ACHN (cell line): ENCODE measurements around the gene ZNF662.
"Not testable (repeated sequence)": the region's sequence is repeated elsewhere in the genome, so short reads cannot be mapped to it uniquely, and the experiment has no call there.

Source experiments
- DNase-seq: peaks from one replicate; pipeline ENCODE4 v3.0.0-alpha.2; 2015
- in situ Hi-C: cut with HindIII; loops from 2 replicates; pipeline ENCODE4 v1.10.0; 2017; ENCODE audit warnings: low sequenced_read_pairs, low pct_ligation_motif_present, low pct_unique_long_range_greater_than_20kb

Gene ZNF662

DNA sequence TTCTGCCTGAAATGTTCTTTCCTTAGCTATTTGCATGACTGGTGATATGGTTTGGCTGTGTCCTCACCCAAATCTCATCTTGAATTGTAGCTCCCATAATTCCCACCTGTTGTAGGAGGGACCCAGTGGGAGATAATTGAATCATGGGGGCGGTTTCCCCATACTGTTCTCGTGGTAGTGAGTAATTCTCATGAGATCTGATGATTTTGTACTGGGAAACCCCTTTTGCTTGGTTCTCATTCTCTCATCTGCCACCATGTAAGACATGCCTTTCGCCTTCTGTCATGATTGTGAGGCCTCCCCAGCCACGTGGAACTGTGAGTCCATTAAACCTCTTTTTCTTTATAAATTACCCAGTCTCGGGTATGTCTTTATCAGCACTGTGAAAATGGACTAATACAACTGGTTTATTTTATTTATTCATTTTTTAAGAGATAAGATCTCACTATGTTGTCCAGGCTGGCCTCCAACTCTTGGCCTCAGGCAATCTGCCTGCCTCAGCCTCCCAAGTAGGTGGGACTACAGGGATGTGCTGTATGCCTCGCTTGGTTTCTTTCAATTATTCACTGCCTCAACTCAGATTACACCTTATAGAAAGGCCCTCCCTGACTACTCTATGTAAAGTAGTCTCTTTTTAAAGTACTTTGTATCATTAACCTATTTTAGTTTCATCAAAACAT is 22.6 kb upstream of the ZNF662 start:
- in situ Hi-C loops, DNase-seq: not testable (repeated sequence)

DNA sequence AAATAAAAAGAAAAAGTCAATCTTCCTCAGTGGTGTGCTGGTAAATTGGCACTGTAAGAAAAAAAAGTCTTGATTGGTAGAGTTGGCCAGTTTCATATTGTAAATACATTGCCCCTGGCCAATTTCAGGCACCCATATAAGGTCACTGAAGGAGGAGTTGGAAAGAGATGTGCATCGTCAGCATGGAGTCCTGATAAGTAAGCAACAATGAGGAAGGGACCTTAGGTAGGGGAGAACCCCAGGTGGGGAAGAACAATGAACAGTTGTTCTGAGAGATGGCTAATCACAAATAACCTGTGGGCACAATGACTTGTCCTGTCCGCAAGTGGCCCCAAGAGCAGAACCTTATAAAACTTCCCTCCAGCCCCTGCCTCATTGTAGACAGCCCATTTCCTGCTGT is 21.6 kb upstream of the ZNF662 start:
- in situ Hi-C loops, result no loop called here
- no peak for DNase-seq

DNA sequence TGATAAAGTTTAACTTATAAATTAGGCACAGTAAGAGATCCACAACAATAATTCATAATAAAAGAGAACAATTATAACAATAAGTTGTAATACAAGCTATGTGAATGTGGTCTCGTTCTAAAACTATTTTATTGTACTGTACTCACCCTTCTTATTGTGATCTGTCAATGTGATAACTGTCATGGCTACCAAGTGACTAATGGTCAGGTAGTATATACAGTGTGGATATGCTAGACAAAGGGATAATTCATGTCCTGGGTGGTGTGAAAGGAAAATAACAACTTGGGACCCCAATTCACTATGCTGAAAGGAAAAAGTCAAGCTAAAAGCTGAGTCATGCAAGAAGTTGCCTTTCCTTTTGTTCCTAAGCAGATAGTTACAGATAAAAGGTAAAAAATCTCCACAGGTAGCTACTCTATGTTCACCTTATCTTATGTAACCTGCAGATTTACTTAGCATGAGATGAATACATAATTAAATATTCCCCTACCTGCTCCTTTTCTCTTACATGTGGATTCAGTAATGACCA is 19.6 kb upstream of the ZNF662 start:
- no peak for DNase-seq
- in situ Hi-C loops, result no loop called here

DNA sequence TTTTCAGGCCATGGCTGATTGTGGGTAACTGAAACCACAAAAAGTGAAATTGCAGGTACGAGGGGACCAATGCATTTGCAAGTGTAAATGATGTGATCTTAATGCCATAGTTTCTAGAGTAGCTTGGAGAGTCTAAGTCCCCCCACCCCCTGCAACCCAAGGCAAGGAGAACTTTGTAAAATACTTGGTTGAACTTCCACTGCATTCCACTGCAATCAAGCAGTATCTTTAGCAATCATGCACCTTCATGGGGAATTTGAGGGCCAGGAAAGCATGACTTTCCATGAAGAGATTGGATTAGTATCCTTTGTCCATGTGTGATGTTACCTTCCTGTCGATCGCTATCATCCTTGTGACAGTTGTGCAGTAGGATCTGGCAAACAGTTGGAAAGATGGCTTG is 18.9 kb upstream of the ZNF662 start:
- DNase-seq, result no peak
- in situ Hi-C loops, result no loop called here

DNA sequence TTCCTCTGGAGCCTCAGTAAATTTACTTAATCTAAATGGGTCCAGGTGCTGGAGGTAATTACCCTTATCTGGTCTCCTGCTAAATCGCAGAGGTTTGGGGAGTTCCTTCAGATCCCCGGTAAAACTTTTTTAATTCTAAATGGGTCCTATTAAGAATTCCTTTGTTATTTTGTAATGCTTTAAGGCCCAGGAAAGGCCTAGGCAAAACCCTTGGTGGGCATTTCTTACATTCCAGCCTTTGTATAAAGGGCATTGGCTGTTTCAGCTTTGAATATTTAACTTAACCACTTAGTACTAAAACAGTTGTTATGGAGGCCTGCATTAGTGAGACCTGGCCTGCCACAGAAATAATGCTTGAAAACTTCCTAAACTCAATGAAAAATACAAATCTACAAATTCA is 14.9 kb upstream of the ZNF662 start:
- in situ Hi-C loops, result no loop called here
- DNase-seq, result no peak

DNA sequence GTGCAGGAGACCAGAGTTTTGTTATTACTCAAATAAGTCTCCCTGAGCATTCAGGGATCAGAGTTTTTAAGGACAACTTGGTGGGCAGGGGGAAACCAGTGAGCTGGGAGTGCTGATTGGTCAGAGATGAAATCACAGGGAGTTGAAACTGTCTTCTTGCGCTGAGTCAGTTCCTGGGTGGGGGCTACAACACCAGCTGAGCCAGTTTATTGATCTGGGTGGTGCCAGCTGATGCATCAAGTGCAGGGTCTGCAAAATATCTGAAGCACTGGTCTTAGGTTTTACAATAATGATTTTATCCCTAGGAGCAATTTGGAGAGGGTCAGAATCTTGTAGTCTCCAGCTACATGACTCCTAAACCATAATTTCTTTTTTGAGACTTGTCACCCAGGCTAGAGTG is 13.8 kb upstream of the ZNF662 start:
- in situ Hi-C loops, result no loop called here
- no peak for DNase-seq

GRCh38 chr3:42892807-42893206 is 13.1 kb upstream of the ZNF662 start:
- DNase-seq, result no peak
- in situ Hi-C loops, result no loop called here

- no peak for DNase-seq
- in situ Hi-C loops, result no loop called here
These were observed 11.0 kb upstream of the ZNF662 start for GRCh38 chr3:42894698-42895579.

DNA sequence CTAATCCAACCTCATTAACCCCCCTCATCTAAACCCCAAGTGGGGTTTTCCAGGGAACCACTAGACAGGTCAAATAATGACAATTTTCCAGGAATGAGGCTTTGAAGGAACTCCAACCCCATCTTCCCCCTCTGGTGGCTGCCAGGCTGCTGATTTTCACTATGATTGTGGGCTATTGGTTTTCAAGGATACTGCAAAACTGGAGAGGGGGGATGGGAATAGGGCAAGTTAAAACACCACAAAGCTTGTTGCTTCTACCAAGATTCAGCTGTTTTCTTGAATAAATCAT is 10.4 kb upstream of the ZNF662 start:
- DNase-seq, result no peak
- in situ Hi-C loops, result no loop called here

DNA sequence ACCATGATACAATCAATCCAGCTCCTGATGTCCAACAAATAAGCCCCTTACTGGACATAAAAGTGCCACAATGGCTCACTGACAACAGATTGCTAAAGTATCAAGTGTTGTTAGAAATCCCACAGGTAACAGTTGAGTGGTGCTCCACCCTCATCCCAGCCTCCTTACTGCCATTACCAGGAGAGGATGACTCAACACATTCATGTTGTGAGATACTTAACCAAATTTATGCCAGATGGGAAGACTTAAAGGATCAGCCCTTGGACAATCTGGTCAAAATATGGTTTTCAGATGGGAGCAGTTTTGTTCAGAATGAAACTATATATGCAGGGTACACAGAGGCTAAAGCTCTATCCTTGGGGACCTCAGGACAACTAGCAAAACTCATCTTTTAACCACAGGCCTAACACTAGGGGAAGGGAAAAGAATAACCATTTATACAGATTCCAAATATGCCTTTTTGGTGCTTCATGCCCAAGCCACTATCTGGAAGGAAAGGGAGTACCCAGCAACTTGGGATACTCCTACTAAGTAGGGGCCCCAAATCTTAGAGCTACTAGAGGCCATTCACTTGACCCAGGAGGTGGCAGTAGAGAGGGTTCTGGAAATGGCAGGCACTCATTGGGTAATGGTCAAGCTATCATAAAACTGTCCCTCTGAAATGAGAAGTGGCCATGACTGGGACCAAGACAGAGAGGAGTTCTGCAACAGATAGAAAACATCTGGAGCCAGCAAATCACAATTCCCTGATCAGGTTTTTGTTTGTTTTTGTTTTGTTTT is 6.9 kb upstream of the ZNF662 start:
- in situ Hi-C loops, result no loop called here
- no peak for DNase-seq

DNA sequence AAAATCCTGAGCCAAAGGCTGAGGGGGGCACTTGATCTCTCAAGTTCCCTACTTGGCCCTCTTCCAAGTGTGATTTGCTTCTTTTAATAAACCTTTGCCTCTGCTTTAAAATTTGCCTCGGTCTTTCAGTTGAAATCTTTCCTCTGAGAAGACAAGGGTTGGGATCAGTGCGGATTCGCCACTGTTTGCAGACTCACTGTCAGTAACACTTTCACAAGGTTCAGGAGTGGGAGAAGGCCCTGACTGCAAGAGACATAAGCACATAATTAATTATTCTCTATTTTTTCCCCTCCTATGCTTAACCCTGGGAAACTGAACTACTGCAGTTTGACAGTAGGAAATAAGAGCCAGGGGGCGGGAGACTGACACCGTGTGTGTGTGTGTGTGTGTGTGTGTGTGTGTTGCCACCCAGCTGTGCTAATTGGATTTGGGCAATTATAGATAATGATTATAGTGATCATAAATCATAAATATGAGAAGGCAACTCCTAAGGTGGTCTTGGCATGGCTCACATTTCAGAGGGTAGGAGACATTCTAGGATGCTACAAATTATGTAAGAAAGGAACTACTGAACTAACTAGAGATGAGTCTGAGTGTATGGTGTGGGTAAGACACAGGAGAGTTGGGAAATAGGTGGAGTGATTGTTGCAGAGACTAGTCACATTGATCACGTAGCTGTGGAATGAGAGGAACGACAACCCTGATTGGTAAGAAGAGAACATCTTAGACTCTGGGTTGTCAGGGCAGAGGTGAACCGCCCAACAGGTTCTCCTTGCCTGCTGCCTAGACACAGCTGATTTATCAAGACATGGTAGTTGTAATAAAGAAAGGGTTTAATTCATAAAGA is 5.5 kb upstream of the ZNF662 start:
- in situ Hi-C loops, result no loop called here
- no peak for DNase-seq

GRCh38 chr3:42901073-42901415 is 4.9 kb upstream of the ZNF662 start:
- no peak for DNase-seq
- in situ Hi-C loops, result no loop called here

- in situ Hi-C loops, result no loop called here
- no peak for DNase-seq
These were observed 3.7 kb upstream of the ZNF662 start for GRCh38 chr3:42902257-42902656.

- no peak for DNase-seq
- in situ Hi-C loops, result no loop called here
These were observed 1.9 kb upstream of the ZNF662 start for GRCh38 chr3:42904076-42904475.

DNA sequence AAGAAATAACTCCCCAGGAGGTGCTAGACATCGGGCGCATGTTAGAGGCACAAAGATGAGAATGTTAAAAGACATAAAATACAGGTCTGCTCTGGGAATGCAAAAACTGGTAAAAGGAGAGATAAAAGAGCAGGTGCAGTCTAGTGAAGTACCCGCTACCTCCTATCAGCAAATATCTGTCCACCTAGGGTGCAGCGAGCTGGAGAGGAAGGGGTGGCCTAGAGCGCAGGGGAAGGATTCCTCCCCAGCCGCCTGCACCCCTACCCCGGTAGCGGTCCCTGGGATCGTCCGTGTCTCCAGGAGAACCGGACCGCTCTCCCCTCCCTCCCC is 237 bp upstream of the ZNF662 start:
- in situ Hi-C loops, result no loop called here
- no peak for DNase-seq

GRCh38 chr3:42906848-42907183 is 874 bp downstream of the ZNF662 start:
- in situ Hi-C loops, result no loop called here
- no peak for DNase-seq

DNA sequence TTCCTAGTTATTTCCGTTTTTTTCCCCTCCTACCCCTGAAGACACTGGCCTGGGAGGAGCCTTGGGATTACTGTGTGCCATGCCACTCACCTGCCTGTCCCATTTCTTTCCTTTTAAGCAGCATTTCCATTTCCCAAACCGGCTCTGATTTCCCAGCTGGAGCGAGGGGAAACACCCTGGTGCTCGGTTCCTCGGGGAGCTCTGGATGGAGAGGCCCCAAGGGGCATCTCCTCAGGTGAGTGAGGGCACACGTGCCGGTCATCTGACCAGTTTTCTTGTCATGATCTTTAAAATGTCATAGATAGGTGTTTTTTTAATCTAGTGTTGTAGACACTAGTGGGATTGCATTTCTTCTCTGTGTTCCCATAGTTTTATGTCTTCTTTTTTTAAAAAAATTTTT is 2.7 kb downstream of the ZNF662 start:
- in situ Hi-C loops, result no loop called here

DNA sequence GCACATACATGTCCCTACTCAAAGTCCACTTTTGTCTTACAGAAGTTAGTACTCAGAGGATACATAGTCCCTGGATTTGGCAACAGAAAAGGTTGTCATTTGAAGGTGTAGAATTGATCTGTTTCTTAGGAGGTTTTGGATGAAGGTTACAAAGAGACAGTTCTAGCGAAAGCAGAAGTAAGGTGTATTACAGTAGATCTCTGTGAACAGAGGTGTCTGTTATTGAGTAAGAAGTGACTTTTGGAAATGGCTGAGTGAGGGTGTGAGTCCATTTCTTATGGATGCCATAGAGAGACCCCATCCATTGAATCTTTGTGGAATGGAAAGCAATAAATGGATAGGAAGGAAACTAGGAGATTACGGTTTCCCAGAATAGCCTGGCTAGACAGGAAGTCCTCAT is 5.6 kb downstream of the ZNF662 start:
- in situ Hi-C loops, result no loop called here
- DNase-seq, result no peak

More for the DNA sequence above, 2.7 kb downstream of the ZNF662 start:
- DNase-seq, result no peak
